WTC11 (cell line): ENCODE measurements around the gene CTNNA2. TPM values are rescaled to one million over a fixed set of nuclear protein-coding genes. Genes with fewer than 3 reads are reported as not detected.

Experiments
- ATAC-seq: fragments of 200-7000 bp; cut with Tn5 transposase; 2 replicates; pipeline ENCODE4 v1.10.0; 2021; ENCODE audit warnings: mild to moderate bottlenecking, moderate library complexity
- CTCF ChIA-PET: fragments of 300-600 bp; sonication (Branson Sonifier 250); formaldehyde crosslinking; loops from one replicate; lab custom pipeline; 2021; ENCODE audit warnings: antibody characterized with exemption; lab: Charles Lee
- POLR2A ChIA-PET: fragments of 350-600 bp; sonication (Branson Sonifier 250); formaldehyde crosslinking; loops from one replicate; lab custom pipeline; 2021; ENCODE audit warnings: antibody characterized with exemption; lab: Charles Lee
- DNase-seq: peaks from one replicate; pipeline ENCODE4 v3.0.0; 2021; ENCODE audit warnings: low spot score
- H3K27ac Mint-ChIP-seq: 2 replicates; pipeline ENCODE4 v1.8.0; 2021; ENCODE audit warnings: mixed read lengths
- H3K27me3 Mint-ChIP-seq: 2 replicates; pipeline ENCODE4 v1.8.0; 2021; ENCODE audit warnings: low read depth, mild to moderate bottlenecking, moderate library complexity, mixed read lengths
- H3K36me3 Mint-ChIP-seq: 2 replicates; pipeline ENCODE4 v1.8.0; 2021; ENCODE audit warnings: mixed read lengths
- H3K4me1 Mint-ChIP-seq: 2 replicates; pipeline ENCODE4 v1.8.0; 2022; ENCODE audit warnings: mixed read lengths
- H3K4me3 Mint-ChIP-seq: 2 replicates; pipeline ENCODE4 v1.8.0; 2021; ENCODE audit warnings: mild to moderate bottlenecking, moderate library complexity, mixed read lengths
- H3K9me3 Mint-ChIP-seq: 2 replicates; pipeline ENCODE4 v1.8.0; 2021; ENCODE audit warnings: mixed read lengths
- AFF4 ChIP-seq: sonication (generic); formaldehyde crosslinking; IDR thresholded peaks from 2 replicates; pipeline ENCODE4 v1.8.1; 2023; ENCODE audit warnings: mild to moderate bottlenecking, missing genetic modification reagents, borderline replicate concordance
- E2F1 ChIP-seq: sonication (generic); formaldehyde crosslinking; IDR thresholded peaks from 2 replicates; pipeline ENCODE4 v1.8.0; 2022; ENCODE audit warnings: mild to moderate bottlenecking, missing genetic modification reagents
- ERG ChIP-seq: fragments of 250-450 bp; sonication (Bioruptor Pico); IDR thresholded peaks from 2 replicates; pipeline ENCODE4 v1.8.0; 2021; ENCODE audit warnings: mild to moderate bottlenecking
- ESRRA ChIP-seq: sonication (generic); formaldehyde crosslinking; IDR thresholded peaks from 2 replicates; pipeline ENCODE4 v1.8.1; 2022; ENCODE audit warnings: mild to moderate bottlenecking, missing genetic modification reagents, borderline replicate concordance
- FOXK1 ChIP-seq: sonication (generic); formaldehyde crosslinking; IDR thresholded peaks from 2 replicates; pipeline ENCODE4 v1.8.0; 2022; ENCODE audit warnings: mild to moderate bottlenecking, moderate library complexity, missing genetic modification reagents
- JUN ChIP-seq: sonication (generic); formaldehyde crosslinking; IDR thresholded peaks from 2 replicates; pipeline ENCODE4 v1.8.0; 2023; ENCODE audit warnings: mild to moderate bottlenecking, missing genetic modification reagents
- KAT7 ChIP-seq: sonication (generic); formaldehyde crosslinking; IDR thresholded peaks from 2 replicates; pipeline ENCODE4 v1.8.1; 2023; ENCODE audit warnings: missing genetic modification reagents, mild to moderate bottlenecking, borderline replicate concordance
- MLX ChIP-seq: sonication (generic); formaldehyde crosslinking; IDR thresholded peaks from 2 replicates; pipeline ENCODE4 v1.8.1; 2023; ENCODE audit warnings: mild to moderate bottlenecking, missing genetic modification reagents, moderate library complexity
- NFATC4 ChIP-seq: fragments of 250-450 bp; sonication (Bioruptor Pico); IDR thresholded peaks from 2 replicates; pipeline ENCODE4 v1.9.0; 2021; ENCODE audit warnings: mild to moderate bottlenecking
- TEAD1 ChIP-seq: sonication (generic); formaldehyde crosslinking; IDR thresholded peaks from 2 replicates; pipeline ENCODE4 v1.8.0; 2022; ENCODE audit warnings: mild to moderate bottlenecking, missing genetic modification reagents
- TEAD4 ChIP-seq: sonication (generic); formaldehyde crosslinking; IDR thresholded peaks from 2 replicates; pipeline ENCODE4 v1.8.0; 2022; ENCODE audit warnings: mild to moderate bottlenecking, missing genetic modification reagents
- TP53 ChIP-seq: sonication (generic); formaldehyde crosslinking; IDR thresholded peaks from 2 replicates; pipeline ENCODE4 v1.8.1; 2023; ENCODE audit warnings: mild to moderate bottlenecking, missing genetic modification reagents
- ZNF219 ChIP-seq: sonication (generic); formaldehyde crosslinking; IDR thresholded peaks from 2 replicates; pipeline ENCODE4 v1.8.0; 2023; ENCODE audit warnings: missing genetic modification reagents, mild to moderate bottlenecking, borderline replicate concordance
- ZNF281 ChIP-seq: sonication (generic); formaldehyde crosslinking; IDR thresholded peaks from 2 replicates; pipeline ENCODE4 v1.8.0; 2023; ENCODE audit warnings: mild to moderate bottlenecking, missing genetic modification reagents
- ZNF396 ChIP-seq: fragments of 250-450 bp; sonication (Bioruptor Pico); IDR thresholded peaks from 2 replicates; pipeline ENCODE4 v1.8.0; 2021; ENCODE audit warnings: mild to moderate bottlenecking, moderate library complexity, borderline replicate concordance
- ZNF416 ChIP-seq: fragments of 250-450 bp; sonication (Bioruptor Pico); IDR thresholded peaks from 2 replicates; pipeline ENCODE4 v1.9.0; 2021; ENCODE audit warnings: mild to moderate bottlenecking, inconsistent platforms
- total RNA-seq: library from RNA; stranded (reverse); gene quantifications from 3 replicates; pipeline ENCODE4 v1.2.3, GENCODE V29; 2021
- TF ChIP-seq, protein P1 (sequence below): sonication (generic); formaldehyde crosslinking; IDR thresholded peaks from 2 replicates; pipeline ENCODE4 v1.8.0; 2022; ENCODE audit warnings: mild to moderate bottlenecking, missing genetic modification reagents
- TF ChIP-seq, protein P2 (sequence below): sonication (generic); formaldehyde crosslinking; IDR thresholded peaks from 2 replicates; pipeline ENCODE4 v1.8.1; 2022; ENCODE audit warnings: mild to moderate bottlenecking, moderate library complexity, missing genetic modification reagents

CTNNA2 gene
- total RNA-seq, 1 experiment from 2014 or later, result 3.8 TPM

DNA sequence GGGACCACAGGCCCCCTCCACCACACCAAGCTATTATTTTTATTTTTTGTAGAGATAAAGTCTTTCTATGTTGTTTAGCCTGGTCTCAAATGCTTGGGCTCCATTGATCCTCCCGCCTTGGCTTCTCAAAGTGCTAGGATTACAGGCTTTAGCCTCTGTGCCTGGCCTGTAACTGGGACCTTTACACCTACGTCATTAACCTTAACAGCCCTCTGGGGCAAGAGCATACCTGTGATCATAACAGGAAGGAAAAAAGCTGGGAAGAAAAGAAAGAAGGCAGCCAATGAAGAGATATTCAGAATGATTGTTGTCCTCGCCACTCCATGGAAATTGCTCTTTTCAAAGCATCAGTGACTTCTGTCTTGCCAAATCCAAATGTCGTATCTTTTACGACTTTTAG, 453.5 kb downstream of the CTNNA2 start:
- ATAC-seq (no peak), DNase-seq (no peak)
- TF ChIP-seq ERG (CRISPR knock-in tag) (no peak), ESRRA (no peak), JUN (CRISPR knock-in tag) (no peak), TEAD4 (no peak), ZNF396 (CRISPR knock-in tag) (no peak), FOXK1 (CRISPR knock-in tag) (no peak), ZNF219 (no peak), KAT7 (no peak)
- TF ChIP-seq, protein P1, sequence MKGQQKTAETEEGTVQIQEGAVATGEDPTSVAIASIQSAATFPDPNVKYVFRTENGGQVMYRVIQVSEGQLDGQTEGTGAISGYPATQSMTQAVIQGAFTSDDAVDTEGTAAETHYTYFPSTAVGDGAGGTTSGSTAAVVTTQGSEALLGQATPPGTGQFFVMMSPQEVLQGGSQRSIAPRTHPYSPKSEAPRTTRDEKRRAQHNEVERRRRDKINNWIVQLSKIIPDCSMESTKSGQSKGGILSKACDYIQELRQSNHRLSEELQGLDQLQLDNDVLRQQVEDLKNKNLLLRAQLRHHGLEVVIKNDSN (CRISPR knock-in tag), result no peak
- TF ChIP-seq, protein P2, sequence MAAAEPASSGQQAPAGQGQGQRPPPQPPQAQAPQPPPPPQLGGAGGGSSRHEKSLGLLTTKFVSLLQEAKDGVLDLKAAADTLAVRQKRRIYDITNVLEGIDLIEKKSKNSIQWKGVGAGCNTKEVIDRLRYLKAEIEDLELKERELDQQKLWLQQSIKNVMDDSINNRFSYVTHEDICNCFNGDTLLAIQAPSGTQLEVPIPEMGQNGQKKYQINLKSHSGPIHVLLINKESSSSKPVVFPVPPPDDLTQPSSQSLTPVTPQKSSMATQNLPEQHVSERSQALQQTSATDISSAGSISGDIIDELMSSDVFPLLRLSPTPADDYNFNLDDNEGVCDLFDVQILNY (CRISPR knock-in tag), result no peak
- Mint-ChIP-seq H3K4me1 (peaks cover 34% of the 10 kb centered on the region), H3K4me3 (no peak overlapping the region), H3K27ac (no peak overlapping the region), H3K27me3 (no peaks in the 10 kb centered on the region), H3K9me3 (peaks cover 7% of the 10 kb centered on the region; the same call in 1 of the 2 replicates), H3K36me3 (no peaks in the 10 kb centered on the region)
- ChIA-PET POLR2A (no interaction called here), CTCF (no interaction called here)

DNA sequence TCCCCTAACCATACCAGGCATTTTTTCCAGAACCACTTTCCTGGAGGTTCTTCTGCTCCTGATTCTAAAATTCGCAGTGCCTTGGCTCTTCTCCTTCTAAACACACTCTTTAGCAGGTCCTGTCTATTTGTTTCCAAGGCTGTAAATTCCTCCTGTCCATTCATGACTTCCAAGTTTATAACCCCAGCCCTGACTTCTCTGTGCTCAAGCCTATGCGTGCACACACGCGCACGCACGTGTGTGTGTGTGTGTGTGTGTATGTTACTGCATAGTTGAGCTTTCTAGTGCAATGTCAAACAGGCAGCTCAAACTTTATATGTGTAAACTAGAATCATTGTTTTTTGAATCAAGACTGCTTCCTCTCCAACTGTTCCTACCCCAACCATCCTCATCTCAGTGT, 454.0 kb downstream of the CTNNA2 start:
- ATAC-seq, result no peak
- DNase-seq, result no peak
- peaks cover 7% of the 10 kb centered on the region; the same call in 1 of the 2 replicates for H3K9me3 Mint-ChIP-seq
- TF ChIP-seq KAT7 (no peak), NFATC4 (CRISPR knock-in tag) (no peak), ZNF416 (CRISPR knock-in tag) (no peak), ZNF281 (no peak), MLX (CRISPR knock-in tag) (no peak)
- TF ChIP-seq, protein P1 (CRISPR knock-in tag), result no peak
- TF ChIP-seq, all 79 proteins: peak for 0
- Mint-ChIP-seq H3K36me3 (no peaks in the 10 kb centered on the region), H3K27me3 (no peaks in the 10 kb centered on the region), H3K4me3 (no peak overlapping the region), H3K4me1 (peaks cover 39% of the 10 kb centered on the region), H3K27ac (no peak overlapping the region)
- CTCF ChIA-PET, result no interaction called here
- POLR2A ChIA-PET, result no interaction called here

DNA sequence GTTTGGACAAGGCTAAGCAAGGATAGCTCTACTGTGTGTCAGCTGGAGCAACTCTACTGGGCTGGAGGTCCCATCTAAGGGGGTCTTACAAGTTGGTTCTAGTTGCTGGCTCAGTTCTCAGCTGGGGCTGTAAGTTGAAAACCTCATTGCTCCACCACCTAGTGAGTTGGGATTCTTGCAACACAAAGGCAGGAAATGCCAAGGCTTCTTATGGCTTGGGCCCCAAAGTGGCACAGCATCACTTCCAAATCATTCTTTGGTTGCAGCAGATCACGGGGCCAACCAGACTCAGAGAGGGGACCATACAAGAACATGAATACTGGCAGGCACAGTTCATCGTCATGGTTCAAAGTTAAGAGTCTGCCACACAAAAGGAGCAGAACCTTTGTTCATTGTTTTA, 459.0 kb downstream of the CTNNA2 start:
- DNase-seq, result no peak
- Mint-ChIP-seq H3K9me3 (peaks cover 17% of the 10 kb centered on the region), H3K4me1 (peaks cover 73% of the 10 kb centered on the region), H3K27ac (0 out of 2 replicates have a peak overlapping the region, but pooled peaks have one; percentile 28), H3K4me3 (no peak overlapping the region; the same call in 1 of the 2 replicates), H3K36me3 (peaks cover 2% of the 10 kb centered on the region), H3K27me3 (no peaks in the 10 kb centered on the region)
- POLR2A ChIA-PET, result no interaction called here
- peak; percentile 80 for ATAC-seq
- CTCF ChIA-PET, result interaction anchor here (1.0 kb wide), 1 partner anchor 352 kb away, joined by 3 read pairs; no protein-coding TSS in a partner anchor
- TF ChIP-seq TP53 (CRISPR knock-in tag) (no peak), E2F1 (CRISPR knock-in tag) (no peak), TEAD1 (peak; percentile 83; the same call in 1 of the 2 replicates), KAT7 (no peak), AFF4 (CRISPR knock-in tag) (no peak)
